H1 (cell line): Measurements from ENCODE around the gene CDH16. TPM values are rescaled to one million over a fixed set of nuclear protein-coding genes. Genes with fewer than 3 reads are reported as not detected.

Experiments used
- POLR2AphosphoS5 ChIP-seq: IDR thresholded peaks from 2 replicates; pipeline ENCODE4 v1.6.1; 2011; ENCODE audit warnings: low read depth, low read length
- polyA plus RNA-seq, 7 experiments: library from polyadenylated mRNA; depleted of rRNA in 3 of 7; stranded (reverse) in 5 of 7; unstranded in 2 of 7; fragments of >200 nt in 5 of 7; fragments of 200-250 nt in 2 of 7; gene quantifications; 1 replicate in 5 of 7; 2 replicates in 1 of 7; 4 replicates in 1 of 7; pipeline versions ENCODE4 v1.2.1 to v1.2.3, GENCODE V29; 2011 to 2013; ENCODE audit warnings: missing spikeins in 2 of 7, mixed read lengths in 2 of 7
- total RNA-seq: library from RNA; stranded (reverse); fragmentation: NEBNext Ultra II Directional; extraction: Animal tissue kit (Norgen Biotek cat#: 25700); gene quantifications from 2 replicates; pipeline ENCODE4 v1.2.1, GENCODE V29; 2021

The CDH16 gene
- total and polyA plus RNA-seq, 2 of the 8 experiments (the other 6 are each of a cell fraction or from before 2014, with no cell fraction given), result not detected

- no peak for TF ChIP-seq POLR2AphosphoS5
Observed at GRCh38 chr16:66926171-66926947, 7.7 kb upstream of the CDH16 start (continued).
